Kidney tubule cell (primary cell): ENCODE results near the gene RB1.

Experiments
- DNase-seq: peaks from one replicate; pipeline ENCODE4 v3.0.0-alpha.2; 2018; ENCODE audit warnings: low spot score

Gene RB1

GRCh38 chr13:48303359-48304142 lies at the start of gene RB1:
TSS of gene RB1 (plus strand) at chr13:48303751. CDS start at chr13:48303913, 162 bp downstream.
- DNase-seq = peak; percentile 94

- no peak for DNase-seq
Observed at GRCh38 chr13:48253849-48254248, 49.7 kb upstream of the RB1 start.

GRCh38 chr13:48255090-48255489 lies 48.5 kb upstream of the RB1 start:
- DNase-seq = no peak

DNA sequence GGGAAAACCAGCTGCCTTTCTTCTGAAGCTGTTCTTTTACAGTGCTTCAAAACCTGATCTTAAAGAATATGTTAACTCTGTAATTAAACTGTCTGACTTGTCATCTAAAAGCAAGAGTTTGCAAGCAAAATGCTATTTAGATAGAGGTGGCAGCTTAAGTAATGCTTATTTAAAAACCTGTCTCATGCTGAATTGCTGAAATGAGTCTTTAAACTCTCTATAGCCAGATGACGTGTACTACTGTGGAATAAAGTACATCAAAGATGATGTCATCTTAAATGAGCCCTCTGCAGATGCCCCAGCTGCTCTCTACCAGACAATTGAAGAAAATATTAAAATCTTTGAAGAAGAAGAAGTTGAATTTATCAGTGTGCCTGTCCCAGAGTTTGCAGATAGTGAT lies 47.6 kb upstream of the RB1 start:
- DNase-seq = no peak

DNA sequence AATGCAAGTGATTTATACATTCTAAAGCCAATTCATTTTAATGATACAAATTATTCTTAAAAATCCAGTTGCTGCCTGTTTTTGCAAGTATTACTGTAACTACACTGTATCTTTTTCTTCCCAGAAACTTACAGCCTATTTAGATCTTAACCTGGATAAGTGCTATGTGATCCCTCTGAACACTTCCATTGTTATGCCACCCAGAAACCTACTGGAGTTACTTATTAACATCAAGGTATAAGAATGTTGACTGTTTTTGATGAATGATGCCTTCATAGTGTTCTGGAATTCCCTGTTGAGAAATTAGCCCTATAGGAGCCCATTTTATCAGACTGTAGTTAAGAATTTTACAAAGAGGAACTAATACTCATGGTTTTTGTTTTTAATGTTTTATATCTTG lies 45.5 kb upstream of the RB1 start:
- peak; percentile 81 for DNase-seq

DNA sequence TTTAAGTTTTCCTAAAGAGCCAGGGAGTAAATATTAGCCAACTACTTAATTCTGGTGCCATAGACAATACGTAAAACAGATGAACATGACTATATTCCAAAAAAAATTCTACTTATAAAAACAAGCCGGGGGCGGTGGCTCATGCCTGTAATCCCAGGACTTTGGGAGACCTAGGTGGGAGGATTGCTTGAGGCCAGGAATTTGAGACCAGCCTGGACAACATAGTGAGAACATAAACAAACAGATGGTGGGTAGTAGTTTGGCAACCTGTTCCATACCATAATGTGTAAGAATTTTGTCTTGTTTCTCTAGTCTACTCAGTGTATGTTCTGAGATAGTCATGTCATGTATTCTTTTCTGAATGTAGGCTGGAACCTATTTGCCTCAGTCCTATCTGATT lies 45.1 kb upstream of the RB1 start:
- no peak for DNase-seq

DNA sequence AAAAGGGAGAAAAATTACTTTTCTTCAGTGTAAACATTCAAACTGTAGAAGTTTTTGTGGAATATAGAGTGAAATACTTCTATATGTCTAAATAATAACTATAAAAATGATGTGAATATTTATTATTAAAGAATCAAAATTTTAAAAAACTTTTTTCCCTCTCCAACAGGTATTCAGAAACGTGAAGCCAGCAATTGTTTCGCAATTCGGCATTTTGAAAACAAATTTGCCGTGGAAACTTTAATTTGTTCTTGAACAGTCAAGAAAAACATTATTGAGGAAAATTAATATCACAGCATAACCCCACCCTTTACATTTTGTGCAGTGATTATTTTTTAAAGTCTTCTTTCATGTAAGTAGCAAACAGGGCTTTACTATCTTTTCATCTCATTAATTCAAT lies 42.6 kb upstream of the RB1 start:
- DNase-seq = no peak

GRCh38 chr13:48263196-48263595 lies 40.4 kb upstream of the RB1 start:
- DNase-seq = peak; percentile 82

DNA sequence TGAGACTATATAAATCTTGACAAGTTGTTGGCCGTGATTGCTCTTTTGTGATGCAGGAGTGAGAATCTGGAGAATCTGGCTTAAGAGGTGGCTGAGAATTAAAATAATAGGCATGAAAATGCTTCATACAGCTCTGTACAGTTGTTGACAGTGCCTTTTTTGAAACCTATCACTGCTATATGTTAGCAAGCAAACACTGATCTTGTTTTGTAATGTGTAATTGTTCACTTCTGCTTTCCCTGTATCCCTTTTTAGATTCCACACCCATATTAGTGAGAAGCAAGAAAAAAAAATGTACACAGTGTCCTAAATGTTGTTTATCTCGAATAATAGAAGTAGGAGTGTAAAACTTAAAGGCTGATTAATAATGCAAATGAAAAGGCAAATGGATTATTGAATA lies 39.5 kb upstream of the RB1 start:
- DNase-seq = no peak

DNA sequence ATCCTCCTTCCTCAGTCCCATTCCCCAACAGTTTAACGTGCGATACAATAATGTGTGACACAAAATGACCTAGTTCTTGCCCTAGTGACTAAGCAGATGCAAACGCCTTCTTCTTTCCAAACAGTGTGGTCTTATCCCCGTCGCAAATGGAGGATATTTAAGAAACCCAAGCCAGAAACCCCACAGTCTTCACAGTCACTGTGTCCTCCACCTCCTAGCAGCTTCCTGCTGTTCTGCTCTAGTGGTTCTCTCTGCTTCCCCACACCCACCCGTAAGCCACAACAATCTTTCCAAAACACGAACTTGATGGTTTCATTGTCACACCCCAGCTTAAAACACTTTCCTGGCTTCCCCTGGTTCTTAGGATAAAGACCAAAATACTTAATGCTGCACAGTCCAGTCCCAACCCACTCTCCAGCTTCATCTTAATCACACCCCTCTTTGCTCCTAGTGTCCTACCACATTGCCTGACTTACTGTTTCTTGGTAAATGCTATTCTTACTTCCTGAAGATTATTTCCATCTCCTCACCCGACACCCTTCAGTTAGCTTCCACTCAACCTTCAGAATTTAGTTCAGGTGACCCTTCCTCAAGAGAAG lies 38.2 kb upstream of the RB1 start:
- peak; percentile 26 for DNase-seq

DNA sequence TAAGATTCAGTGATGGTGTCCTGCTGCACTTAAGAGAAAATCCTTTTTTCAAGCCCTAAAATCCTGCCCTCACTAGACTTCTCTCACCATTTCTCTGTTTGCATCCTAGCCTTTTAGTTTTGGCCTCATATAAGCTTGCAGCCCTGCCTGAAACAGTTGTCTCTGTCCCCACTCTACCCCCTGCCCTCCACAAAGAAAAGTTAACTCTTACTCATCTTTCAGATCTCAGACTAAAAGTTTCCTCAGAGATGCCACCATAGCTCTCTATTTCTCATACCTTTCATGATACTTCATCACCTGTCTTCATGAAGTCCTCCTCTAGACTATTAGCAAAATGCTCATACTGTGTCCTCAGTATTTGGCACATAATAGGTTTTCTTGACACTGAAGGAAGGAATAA lies 37.4 kb upstream of the RB1 start:
- DNase-seq = no peak

DNA sequence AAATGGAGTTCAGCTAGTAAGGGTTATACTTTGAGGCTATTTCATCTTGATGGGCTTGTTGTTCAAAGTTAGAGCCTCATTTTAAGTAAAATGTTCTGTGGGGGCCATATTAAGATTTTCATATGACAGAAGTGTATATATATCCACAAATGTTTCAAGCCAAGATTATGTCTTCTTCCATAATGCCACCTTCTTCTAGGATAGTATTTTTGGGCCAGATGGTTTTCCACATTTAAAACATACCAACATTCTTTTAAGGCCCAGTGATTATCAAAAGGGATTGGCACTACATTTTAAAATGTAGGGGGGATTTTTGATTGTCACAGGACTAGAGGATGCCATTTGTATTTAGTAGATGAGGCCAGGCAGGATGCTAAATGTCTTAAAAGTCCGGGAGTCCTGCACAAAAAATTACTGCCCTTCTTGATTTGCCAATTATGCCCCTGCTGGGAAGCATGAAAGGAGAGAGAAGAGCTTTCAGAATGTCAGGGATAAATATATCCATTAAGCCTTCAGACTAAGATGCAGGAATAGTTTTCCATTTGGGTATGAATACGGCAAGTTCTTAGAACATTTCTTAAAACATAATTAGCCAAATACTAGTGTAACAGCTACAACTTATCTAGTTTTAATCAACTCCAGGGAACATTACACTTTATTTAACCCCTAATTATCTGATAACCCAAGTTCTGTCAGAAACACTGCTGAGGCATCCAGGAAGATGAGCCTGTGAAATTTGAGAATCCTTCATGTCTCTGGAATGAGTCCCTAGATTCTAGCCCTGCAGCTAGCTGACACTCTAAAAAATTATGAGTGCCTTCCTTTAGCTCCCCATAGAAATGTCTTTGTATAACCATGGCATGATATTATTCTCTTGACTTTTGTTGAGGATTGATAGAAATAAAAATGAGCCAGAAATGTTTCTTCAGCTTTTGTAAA lies 36.6 kb upstream of the RB1 start:
- DNase-seq = no peak

DNA sequence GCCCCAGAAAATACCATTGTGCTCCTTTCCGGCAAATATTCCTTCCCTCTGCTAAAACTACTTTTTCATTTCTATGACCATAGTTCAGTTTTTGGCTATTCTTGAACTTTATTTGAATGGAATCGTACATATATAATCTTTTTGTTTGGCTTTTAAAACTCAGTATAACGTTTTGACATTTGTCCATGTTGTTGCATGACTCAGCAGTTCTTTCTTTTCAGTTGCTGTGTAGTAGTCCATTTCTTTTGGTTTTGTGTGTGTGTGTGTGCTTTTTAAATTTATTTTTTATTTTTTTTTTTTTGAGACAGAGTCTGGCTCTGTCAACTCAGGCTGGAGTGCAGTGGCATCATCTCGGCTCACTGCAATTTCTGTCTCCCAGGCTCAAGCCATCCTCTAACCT lies 35.5 kb upstream of the RB1 start:
- no peak for DNase-seq

GRCh38 chr13:48273346-48273745 lies 30.2 kb upstream of the RB1 start:
- DNase-seq = no peak

GRCh38 chr13:48275507-48275906 lies 28.0 kb upstream of the RB1 start:
- DNase-seq = no peak

DNA sequence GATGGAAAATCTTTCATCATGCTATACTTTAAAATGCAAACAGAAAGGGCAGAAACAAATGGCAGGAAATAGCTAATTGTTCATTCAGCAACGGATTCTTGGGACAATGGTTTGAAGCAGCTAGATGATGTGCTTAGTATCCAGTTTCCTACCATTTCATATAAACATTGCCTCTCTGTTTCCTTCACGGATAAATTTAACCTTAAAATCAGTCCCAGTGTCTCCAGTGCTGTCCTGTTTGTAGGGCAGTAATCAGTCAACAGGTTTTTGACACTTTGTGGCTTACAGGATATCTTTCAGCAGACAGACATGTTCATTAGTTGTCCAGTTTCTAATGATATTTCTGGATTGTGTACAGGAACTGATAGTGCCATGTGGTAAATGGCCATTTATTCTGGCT lies 24.7 kb upstream of the RB1 start:
- DNase-seq = no peak

GRCh38 chr13:48281556-48281955 lies 22.0 kb upstream of the RB1 start:
- DNase-seq = no peak

- DNase-seq = no peak
Observed at GRCh38 chr13:48291730-48292129, 11.8 kb upstream of the RB1 start.

DNA sequence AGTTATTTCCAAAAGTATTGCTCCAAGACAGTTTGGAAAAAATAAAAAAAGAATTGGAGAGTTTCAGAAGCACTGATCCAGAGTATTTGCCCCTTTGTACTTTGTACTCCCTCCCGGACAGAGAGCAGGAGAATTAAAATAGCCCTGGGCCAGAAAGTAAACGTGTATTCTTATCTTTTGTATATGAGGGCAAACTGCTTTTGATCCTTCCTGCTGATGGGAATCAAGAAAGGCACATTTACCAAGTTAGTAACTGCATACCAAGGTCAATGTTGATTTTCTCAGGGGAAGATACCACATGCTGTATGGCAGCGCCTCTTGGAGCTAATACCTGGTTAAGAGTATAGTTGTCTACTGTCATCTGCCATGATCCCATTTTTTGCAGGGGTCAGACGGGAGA lies 10.9 kb upstream of the RB1 start:
- no peak for DNase-seq

DNA sequence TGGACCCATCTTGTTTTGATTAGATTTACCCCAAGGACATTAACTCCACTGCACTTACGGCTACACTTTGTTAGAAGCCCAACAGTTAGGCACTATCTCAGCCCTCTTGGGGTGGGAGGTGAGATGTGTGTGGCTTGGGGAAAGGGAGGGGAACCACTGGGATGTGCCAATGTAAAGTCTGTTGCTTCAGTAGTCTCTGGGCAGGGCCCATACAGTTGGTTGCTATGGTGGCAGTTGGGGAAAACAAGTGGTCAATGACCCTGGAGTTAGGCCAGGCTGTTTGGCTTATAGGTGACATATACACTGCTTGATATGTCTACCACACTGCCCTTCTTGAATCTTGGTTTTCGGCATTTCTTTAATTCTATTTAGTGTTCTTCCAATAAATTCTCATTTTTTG lies 8.9 kb upstream of the RB1 start:
- DNase-seq = no peak

DNA sequence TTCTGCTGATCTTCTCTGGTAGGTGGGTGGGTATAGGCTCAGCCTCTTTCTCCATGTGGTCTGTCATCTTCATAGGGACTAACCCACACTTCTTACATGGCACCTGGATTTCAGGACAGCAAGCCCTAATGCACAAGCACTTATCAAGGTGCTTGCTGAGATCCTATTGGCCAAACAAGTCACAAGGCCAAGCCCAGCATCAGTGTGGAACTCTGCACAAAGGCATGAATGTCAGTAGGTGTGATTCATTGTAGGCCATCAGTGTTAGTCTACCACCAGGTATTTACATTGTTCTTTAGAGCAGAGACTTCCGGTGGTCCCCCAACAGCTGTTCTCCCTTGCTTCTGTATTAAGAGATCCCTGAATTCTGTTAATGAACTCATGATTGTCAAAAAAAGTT lies 8.3 kb upstream of the RB1 start:
- no peak for DNase-seq

- DNase-seq = no peak
Observed at GRCh38 chr13:48296528-48296927, 7.0 kb upstream of the RB1 start.
